OCI-M2 (cell line): ENCODE measurements around the gene SLITRK5.

Source experiments
- DNase-seq: peaks from one replicate; lab custom pipeline; 2025; ENCODE audit not compliant: unreplicated experiment; lab: John Stamatoyannopoulos, UW

The SLITRK5 gene

GRCh38 chr13:87712012-87712411 lies 40.8 kb downstream of the SLITRK5 start:
- no peak for DNase-seq
